Retinal pigment epithelial cell (primary cell): ENCODE results near the gene CCDC57.

Source experiments
- DNase-seq: peaks from one replicate; pipeline ENCODE4 v3.0.0-alpha.2; 2010; ENCODE audit warnings: low read depth
- H3K4me3 ChIP-seq: 2 replicates; pipeline ENCODE4 v1.5.1; 2011; ENCODE audit warnings: mild to moderate bottlenecking, low read length, control low read depth, moderate library complexity
- CTCF ChIP-seq: conservative IDR thresholded peaks from 2 replicates; pipeline ENCODE4 v1.5.1; 2011; ENCODE audit warnings: low read depth, low read length, control low read depth, inconsistent platforms

Gene CCDC57

GRCh38 chr17:82072827-82073226 is 139.8 kb downstream of the CCDC57 start:
- no peak for TF ChIP-seq CTCF
- H3K4me3 ChIP-seq, result no peak overlapping the region
- no peak for DNase-seq

GRCh38 chr17:82070611-82071010 is 142.0 kb downstream of the CCDC57 start:
- TF ChIP-seq CTCF, result no peak
- no peak for DNase-seq
- H3K4me3 ChIP-seq, result no peak overlapping the region

- peak within 1 kb of the TSS; percentile 67 for H3K4me3 ChIP-seq
- no peak for TF ChIP-seq CTCF
- no peak for DNase-seq
Measured at GRCh38 chr17:82065638-82066303, 146.9 kb downstream of the CCDC57 start, which contains the start of gene DUS1L. TSS of gene DUS1L (minus strand) at chr17:82065804. CDS start at chr17:82065059, 745 bp downstream.

GRCh38 chr17:82065193-82065637 is 147.4 kb downstream of the CCDC57 start:
- TF ChIP-seq CTCF, result no peak
- peak overlapping the region; percentile 67 for H3K4me3 ChIP-seq
- DNase-seq, result no peak

GRCh38 chr17:82064433-82065192 is 148.0 kb downstream of the CCDC57 start:
- no peak for DNase-seq
- TF ChIP-seq CTCF, result no peak
- peak overlapping the region; percentile 67 for H3K4me3 ChIP-seq

- DNase-seq, result no peak
- H3K4me3 ChIP-seq, result no peak overlapping the region
- no peak for TF ChIP-seq CTCF
Measured at GRCh38 chr17:82063424-82064415, 148.9 kb downstream of the CCDC57 start.
